GM19239 (cell line): Measurements from ENCODE around the gene MTCH1.

ENCODE experiments used
- DNase-seq: peaks from one replicate; pipeline ENCODE4 v3.0.0; 2011; ENCODE audit warnings: low spot score; ENCODE audit not compliant: insufficient read length
- FAIRE-seq: peaks from 2 replicates; lab custom pipeline; 2011; peaks lifted over from hg19 to GRCh38; lab: Jason Lieb, UNC

The MTCH1 gene

GRCh38 chr6:36973190-36973589, 12.8 kb downstream of the MTCH1 start:
- DNase-seq (no peak), FAIRE-seq (no peak)

- DNase-seq (no peak), FAIRE-seq (no peak)
Observed at GRCh38 chr6:36971921-36972673, 13.9 kb downstream of the MTCH1 start.

- DNase-seq (no peak), FAIRE-seq (no peak)
Observed at GRCh38 chr6:36970892-36971842, 14.8 kb downstream of the MTCH1 start.

- FAIRE-seq = no peak
- no peak for DNase-seq
Observed at GRCh38 chr6:36969988-36970891, 15.8 kb downstream of the MTCH1 start.

- DNase-seq (no peak), FAIRE-seq (no peak)
Observed at GRCh38 chr6:36969240-36969691, 16.7 kb downstream of the MTCH1 start.

GRCh38 chr6:36968266-36968977, 17.6 kb downstream of the MTCH1 start:
- no peak for FAIRE-seq
- no peak for DNase-seq

GRCh38 chr6:36967757-36968156, 18.2 kb downstream of the MTCH1 start:
- DNase-seq (no peak), FAIRE-seq (no peak)

- no peak for FAIRE-seq
- no peak for DNase-seq
Observed at GRCh38 chr6:36967301-36967700, 18.7 kb downstream of the MTCH1 start.

- FAIRE-seq (no peak), DNase-seq (no peak)
Observed at GRCh38 chr6:36964908-36965307, 21.1 kb downstream of the MTCH1 start.

- FAIRE-seq = no peak
- DNase-seq = no peak
Observed at GRCh38 chr6:36964349-36964748, 21.6 kb downstream of the MTCH1 start.

GRCh38 chr6:36963451-36964290, 22.3 kb downstream of the MTCH1 start:
- DNase-seq (no peak), FAIRE-seq (no peak)

GRCh38 chr6:36962874-36963273, 23.1 kb downstream of the MTCH1 start:
- DNase-seq (peak; percentile 75), FAIRE-seq (no peak)

- FAIRE-seq (no peak), DNase-seq (no peak)
Observed at GRCh38 chr6:36961441-36962435, 24.3 kb downstream of the MTCH1 start.

GRCh38 chr6:36959555-36960250, 26.3 kb downstream of the MTCH1 start:
- DNase-seq = no peak
- FAIRE-seq = no peak

GRCh38 chr6:36958775-36959554, 27.0 kb downstream of the MTCH1 start:
- DNase-seq (no peak), FAIRE-seq (no peak)

GRCh38 chr6:36957773-36958271, 28.2 kb downstream of the MTCH1 start:
- no peak for DNase-seq
- FAIRE-seq = no peak
